H1 (cell line): ENCODE data around the gene ALG14. TPM values are rescaled to one million over a fixed set of nuclear protein-coding genes. Genes with fewer than 3 reads are reported as not detected.

Experiments used
- CTCF ChIA-PET: fragments of 300-600 bp; sonication (Branson Sonifier 250); formaldehyde crosslinking; loops from one replicate; lab custom pipeline; 2021; ENCODE audit not compliant: partially characterized antibody; lab: Charles Lee
- POLR2A ChIA-PET: fragments of 300-600 bp; sonication (Branson Sonifier 250); formaldehyde crosslinking; loops from one replicate; lab custom pipeline; 2021; ENCODE audit warnings: inconsistent platforms; ENCODE audit not compliant: partially characterized antibody; lab: Charles Lee
- DNase-seq, 2 experiments: peaks; one replicate each; pipeline versions ENCODE4 v3.0.0 to v3.0.0-alpha.2; 2010 to 2022; ENCODE audit warnings: low spot score in 2 of 2, low read depth in 1 of 2, mixed read lengths in 1 of 2
- FAIRE-seq: peaks from 2 replicates; lab custom pipeline; 2011; peaks lifted over from hg19 to GRCh38; lab: Jason Lieb, UNC
- H2AFZ ChIP-seq: 2 replicates; pipeline ENCODE4 v1.8.1; 2012; ENCODE audit warnings: low read length, inconsistent platforms
- H2AK5ac ChIP-seq: 2 replicates; pipeline ENCODE4 v1.6.1; 2013; ENCODE audit warnings: low read depth, low read length
- H2BK120ac ChIP-seq: replicated peaks from 2 replicates; pipeline ENCODE3; 2013; ENCODE audit warnings: low read depth, low read length, inconsistent platforms
- H2BK12ac ChIP-seq: 2 replicates; pipeline ENCODE4 v1.6.1; 2013; ENCODE audit warnings: low read depth, low read length
- H2BK15ac ChIP-seq: 2 replicates; pipeline ENCODE4 v1.6.1; 2013; ENCODE audit warnings: low read length
- H2BK20ac ChIP-seq: 2 replicates; pipeline ENCODE4 v1.6.1; 2013; ENCODE audit warnings: low read length
- H2BK5ac ChIP-seq: 2 replicates; pipeline ENCODE4 v1.6.1; 2013; ENCODE audit warnings: low read depth, low read length
- H3K14ac ChIP-seq: 2 replicates; pipeline ENCODE4 v1.6.1; 2013; ENCODE audit warnings: inconsistent platforms; ENCODE audit not compliant: insufficient read length
- H3K18ac ChIP-seq: 2 replicates; pipeline ENCODE4 v1.6.1; 2013; ENCODE audit warnings: low read length; ENCODE audit errors: extremely low read depth
- H3K23ac ChIP-seq: 2 replicates; pipeline ENCODE4 v1.6.1; 2013; ENCODE audit warnings: inconsistent platforms; ENCODE audit not compliant: insufficient read length
- H3K23me2 ChIP-seq: 2 replicates; pipeline ENCODE4 v1.6.1; 2013; ENCODE audit warnings: low read depth, low read length
- H3K27ac ChIP-seq: 2 replicates; pipeline ENCODE4 v1.6.1; 2011; ENCODE audit warnings: low read depth, low read length, inconsistent platforms
- H3K27me3 ChIP-seq, 4 experiments: replicated peaks in 1 of 4; 1 replicate in 1 of 4; 2 replicates in 3 of 4; pipeline versions ENCODE4 v1.6.1 to v1.8.1; 2011 to 2013; ENCODE audit warnings: low read length in 3 of 4, mild to moderate bottlenecking in 3 of 4, inconsistent platforms in 2 of 4, mixed read lengths in 2 of 4, moderate library complexity in 1 of 4; ENCODE audit not compliant: control insufficient read depth in 3 of 4, insufficient read depth in 3 of 4; ENCODE audit errors: extremely low read depth in 1 of 4
- H3K36me3 ChIP-seq, 4 experiments: 2 replicates each; pipeline versions ENCODE4 v1.6.1 to v1.8.1; 2011 to 2013; ENCODE audit warnings: mild to moderate bottlenecking in 4 of 4, low read length in 3 of 4, moderate library complexity in 2 of 4, control low read depth in 1 of 4, inconsistent platforms in 1 of 4; ENCODE audit not compliant: insufficient read depth in 4 of 4, control insufficient read depth in 2 of 4
- H3K4ac ChIP-seq: replicated peaks from 2 replicates; pipeline ENCODE3; 2013; ENCODE audit warnings: low read length, low read depth, mixed read lengths, inconsistent platforms; ENCODE audit not compliant: insufficient read length
- H3K4me1 ChIP-seq, 4 experiments: replicated peaks in 1 of 4; 1 replicate in 1 of 4; 2 replicates in 3 of 4; pipeline versions ENCODE4 v1.6.1 to v1.8.1; 2011 to 2013; ENCODE audit warnings: low read length in 3 of 4, inconsistent platforms in 2 of 4, mixed read lengths in 1 of 4; ENCODE audit not compliant: insufficient read depth in 4 of 4, control insufficient read depth in 3 of 4
- H3K4me2 ChIP-seq, 2 experiments: 2 replicates each; pipeline versions ENCODE4 v1.6.1 to v1.8.1; 2011 to 2013; ENCODE audit warnings: low read depth in 2 of 2, low read length in 2 of 2, control low read depth in 1 of 2, inconsistent platforms in 1 of 2, mild to moderate bottlenecking in 1 of 2; ENCODE audit not compliant: insufficient read depth in 1 of 2
- H3K4me3 ChIP-seq, 4 experiments: fragments of 200-600, 300-600 bp in 1 of 4; sonication (generic), shearing (Covaris generic), sonication (Bioruptor Twin) in 1 of 4; 2 replicates each; pipeline versions ENCODE4 v1.5.1 to v1.8.1; 2011 to 2016; ENCODE audit warnings: low read length in 4 of 4, low read depth in 3 of 4, control low read depth in 2 of 4, inconsistent platforms in 2 of 4, mild to moderate bottlenecking in 2 of 4, mixed read lengths in 1 of 4, moderate library complexity in 1 of 4; ENCODE audit not compliant: insufficient read depth in 2 of 4; ENCODE audit errors: extremely low read depth in 1 of 4
- H3K56ac ChIP-seq: replicated peaks from 2 replicates; pipeline ENCODE3; 2013; ENCODE audit warnings: low read depth, mild to moderate bottlenecking, mixed read lengths, low read length, inconsistent platforms; ENCODE audit not compliant: insufficient read length
- H3K79me1 ChIP-seq: 2 replicates; pipeline ENCODE4 v1.6.1; 2013; ENCODE audit warnings: low read depth, low read length, control low read depth
- H3K79me2 ChIP-seq, 2 experiments: 2 replicates each; pipeline versions ENCODE4 v1.6.1 to v1.8.1; 2012 to 2013; ENCODE audit warnings: low read length in 2 of 2, mild to moderate bottlenecking in 2 of 2, inconsistent platforms in 1 of 2; ENCODE audit not compliant: insufficient read depth in 2 of 2, control insufficient read depth in 1 of 2
- H3K9ac ChIP-seq, 4 experiments: replicated peaks in 1 of 4; 1 replicate in 1 of 4; 2 replicates in 3 of 4; pipeline versions ENCODE4 v1.6.1 to v1.8.1; 2011 to 2013; ENCODE audit warnings: low read depth in 3 of 4, low read length in 3 of 4, control low read depth in 2 of 4, mild to moderate bottlenecking in 2 of 4, moderate library complexity in 2 of 4, inconsistent platforms in 1 of 4; ENCODE audit errors: extremely low read depth in 1 of 4
- H3K9me3 ChIP-seq, 2 experiments: 2 replicates each; pipeline versions ENCODE4 v1.6.1 to v1.8.1; 2012 to 2013; ENCODE audit warnings: mild to moderate bottlenecking in 2 of 2, moderate library complexity in 2 of 2, control low read depth in 1 of 2, inconsistent platforms in 1 of 2, low read depth in 1 of 2, low read length in 1 of 2, mixed read lengths in 1 of 2; ENCODE audit not compliant: insufficient read depth in 2 of 2
- H4K20me1 ChIP-seq, 2 experiments: replicated peaks in 1 of 2; 2 replicates each; pipeline versions ENCODE3 to v1.8.1; 2011 to 2013; ENCODE audit warnings: inconsistent platforms in 2 of 2, low read length in 2 of 2, mild to moderate bottlenecking in 1 of 2; ENCODE audit not compliant: insufficient read depth in 2 of 2, control insufficient read depth in 1 of 2
- H4K5ac ChIP-seq: 2 replicates; pipeline ENCODE4 v1.6.1; 2013; ENCODE audit warnings: low read length, low read depth, mixed read lengths, inconsistent platforms; ENCODE audit not compliant: insufficient read length
- H4K8ac ChIP-seq: 2 replicates; pipeline ENCODE4 v1.8.0; 2013; ENCODE audit warnings: mild to moderate bottlenecking, moderate library complexity, low read length, inconsistent platforms; ENCODE audit not compliant: insufficient read depth; ENCODE audit errors: extremely low read depth
- H4K91ac ChIP-seq: replicated peaks from 2 replicates; pipeline ENCODE3; 2013; ENCODE audit warnings: low read length, mixed read lengths, inconsistent platforms; ENCODE audit not compliant: insufficient read length
- SIN3A ChIP-seq, 2 experiments: IDR thresholded peaks in 1 of 2; conservative IDR thresholded peaks in 1 of 2; 2 replicates each; pipeline ENCODE4 v1.6.1; 2011 to 2012; ENCODE audit warnings: low read length in 2 of 2, improper control_type of control experiment in 1 of 2, low read depth in 1 of 2, mild to moderate bottlenecking in 1 of 2
- WGBS, 2 experiments: shearing (Covaris generic) in 1 of 2; methylation state at CpG; one replicate each; pipeline versions ENCODE4 v1.1.6 to v1.1.7; 2013 to 2015; ENCODE audit warnings: low lambda C conversion rate in 2 of 2, mixed read lengths in 2 of 2, inconsistent platforms in 1 of 2, low coverage in 1 of 2, missing lambda C conversion rate in 1 of 2; ENCODE audit not compliant: insufficient replicate concordance in 2 of 2, insufficient coverage in 1 of 2, insufficient read length in 1 of 2; ENCODE audit errors: extremely low coverage in 1 of 2, missing lambda C conversion rate in 1 of 2; 5-methylcytosine and 5-hydroxymethylcytosine counted together
- polyA plus RNA-seq, 7 experiments: library from polyadenylated mRNA; depleted of rRNA in 3 of 7; stranded (reverse) in 5 of 7; unstranded in 2 of 7; fragments of >200 nt in 5 of 7; fragments of 200-250 nt in 2 of 7; gene quantifications; 1 replicate in 5 of 7; 2 replicates in 1 of 7; 4 replicates in 1 of 7; pipeline versions ENCODE4 v1.2.1 to v1.2.3, GENCODE V29; 2011 to 2013; ENCODE audit warnings: missing spikeins in 2 of 7, mixed read lengths in 2 of 7
- total RNA-seq: library from RNA; stranded (reverse); fragmentation: NEBNext Ultra II Directional; extraction: Animal tissue kit (Norgen Biotek cat#: 25700); gene quantifications from 2 replicates; pipeline ENCODE4 v1.2.1, GENCODE V29; 2021

The ALG14 gene
- total and polyA plus RNA-seq, 2 of the 8 experiments (the other 6 are each of a cell fraction or from before 2014, with no cell fraction given), result 0.95 to 1.3 TPM

GRCh38 chr1:94992863-94993563 lies 79.7 kb downstream of the ALG14 start:
- no peaks in the 10 kb centered on the region for H3K4me1 ChIP-seq
- FAIRE-seq (no peak), DNase-seq (no peak)
- H3K4me2 ChIP-seq, result no peak overlapping the region
- no peak overlapping the region for H4K5ac ChIP-seq
- no peak overlapping the region for H3K56ac ChIP-seq
- no peaks in the 10 kb centered on the region for H3K23me2 ChIP-seq
- H4K8ac ChIP-seq, result no peak overlapping the region
- H3K4ac ChIP-seq, result no peak overlapping the region
- H3K27me3 ChIP-seq, result no peaks in the 10 kb centered on the region
- no peak overlapping the region for H3K27ac ChIP-seq
- H2BK12ac ChIP-seq, result no peak overlapping the region
- H2BK120ac ChIP-seq, result no peak overlapping the region
- no peak overlapping the region for H2BK5ac ChIP-seq
- no peaks in the 10 kb centered on the region for H3K9me3 ChIP-seq
- no peak for TF ChIP-seq SIN3A (conservative IDR thresholded peaks at IDR 0.05 in 1 of 2, IDR thresholded peaks at IDR 0.05 in 1 of 2; ENCODE audit: low read depth in 1 of 2, low read length in 2 of 2)
- no peak overlapping the region for H2BK20ac ChIP-seq
- H2AFZ ChIP-seq, result no peak overlapping the region
- no peaks in the 10 kb centered on the region; the same call in 1 of the 2 replicates for H3K79me1 ChIP-seq
- H3K23ac ChIP-seq, result no peak overlapping the region
- ChIA-PET POLR2A (no interaction called here), CTCF (interaction anchor here (2.1 kb wide), 1 partner anchor 139 kb away, joined by 6 read pairs; no protein-coding TSS in a partner anchor)
- no peak overlapping the region for H3K9ac ChIP-seq
- no peak overlapping the region for H4K91ac ChIP-seq
- WGBS, 2 experiments, result 92% methylated on average over 2 of the region's 2 CpGs; no CpG with 5 or more reads in 1 of the 2 experiments
- H3K14ac ChIP-seq, result no peak overlapping the region
- no peak overlapping the region for H3K18ac ChIP-seq
- no peak overlapping the region for H2BK15ac ChIP-seq
- H3K4me3 ChIP-seq, result no peak overlapping the region
- H4K20me1 ChIP-seq, result no peaks in the 10 kb centered on the region
- no peak overlapping the region for H2AK5ac ChIP-seq
- no peaks in the 10 kb centered on the region for H3K36me3 ChIP-seq
- H3K79me2 ChIP-seq, result no peaks in the 10 kb centered on the region
